ENCODE data around the gene MED27. TPM values are rescaled to one million over a fixed set of nuclear protein-coding genes. Genes with fewer than 3 reads are reported as not detected.

The MED27 gene
- polyA plus RNA-seq, 1 experiment, result 36.9 TPM

GRCh38 chr9:131886826-131887225, 192.8 kb downstream of the MED27 start:
- ChIA-PET POLR2A (no interaction called here), CTCF (interaction anchor here (1.2 kb wide), 1 partner anchor 17 kb away, joined by 4 read pairs; no protein-coding TSS in a partner anchor)
- TF ChIP-seq CTCF (IDR thresholded peaks at IDR 0.05; ENCODE audit: insufficient read depth, low read depth, low read length), result no peak
- 0 out of 2 replicates have a peak, but pooled peaks cover 1% of the 10 kb centered on the region for H3K36me3 ChIP-seq (ENCODE audit: control insufficient read depth, insufficient read depth, low read length)
- no peak for DNase-seq (ENCODE audit: low read depth)
- no peak overlapping the region for H3K4me3 ChIP-seq (ENCODE audit: low read depth, low read length)
- no peaks in the 10 kb centered on the region for H3K27me3 ChIP-seq (ENCODE audit: control insufficient read depth, insufficient read depth, low read length)

GRCh38 chr9:131885144-131885609, 194.5 kb downstream of the MED27 start:
- POLR2A ChIA-PET, result no interaction called here

GRCh38 chr9:131884222-131884621, 195.4 kb downstream of the MED27 start:
- ChIA-PET POLR2A (no interaction called here), CTCF (no interaction called here)
- 0 out of 2 replicates have a peak, but pooled peaks cover 1% of the 10 kb centered on the region for H3K36me3 ChIP-seq (ENCODE audit: control insufficient read depth, insufficient read depth, low read length)

More at GRCh38 chr9:131885144-131885609, 194.5 kb downstream of the MED27 start:
- no peak for TF ChIP-seq CTCF (IDR thresholded peaks at IDR 0.05; ENCODE audit: insufficient read depth, low read depth, low read length)
- Histone ChIP-seq H3K36me3 (ENCODE audit: control insufficient read depth, insufficient read depth, low read length) (0 out of 2 replicates have a peak, but pooled peaks cover 1% of the 10 kb centered on the region), H3K27me3 (ENCODE audit: control insufficient read depth, insufficient read depth, low read length) (no peaks in the 10 kb centered on the region), H3K4me3 (ENCODE audit: low read depth, low read length) (no peak overlapping the region)
- no peak for DNase-seq (ENCODE audit: low read depth)
- CTCF ChIA-PET, result interaction anchor here (0.9 to 1.0 kb wide), 2 partner anchors 10 to 19 kb away, joined by 3 read pairs; no protein-coding TSS in a partner anchor

GRCh38 chr9:131880833-131881583, 198.7 kb downstream of the MED27 start:
- CTCF ChIA-PET, result interaction anchor here (0.9 kb wide), 1 partner anchor 13 kb away, joined by 3 read pairs; no protein-coding TSS in a partner anchor
- TF ChIP-seq CTCF (IDR thresholded peaks at IDR 0.05; ENCODE audit: insufficient read depth, low read depth, low read length), result no peak
- no peak for DNase-seq (ENCODE audit: low read depth)
- POLR2A ChIA-PET, result interaction anchor here (0.6 kb wide), 1 partner anchor 77 kb away, joined by 5 read pairs; no protein-coding TSS in a partner anchor
- H3K36me3 ChIP-seq (ENCODE audit: control insufficient read depth, insufficient read depth, low read length), result 0 out of 2 replicates have a peak, but pooled peaks cover 1% of the 10 kb centered on the region
- no peak overlapping the region for H3K4me3 ChIP-seq (ENCODE audit: low read depth, low read length)
- H3K27me3 ChIP-seq (ENCODE audit: control insufficient read depth, insufficient read depth, low read length), result no peaks in the 10 kb centered on the region

More at GRCh38 chr9:131884222-131884621, 195.4 kb downstream of the MED27 start:
- no peak overlapping the region for H3K4me3 ChIP-seq (ENCODE audit: low read depth, low read length)
- H3K27me3 ChIP-seq (ENCODE audit: control insufficient read depth, insufficient read depth, low read length), result no peaks in the 10 kb centered on the region
- TF ChIP-seq CTCF (IDR thresholded peaks at IDR 0.05; ENCODE audit: insufficient read depth, low read depth, low read length), result no peak
- DNase-seq (ENCODE audit: low read depth), result no peak

- no peak for DNase-seq (ENCODE audit: low read depth)
- ChIA-PET POLR2A (no interaction called here), CTCF (interaction anchor here (0.6 kb wide), 1 partner anchor 30 kb away, joined by 3 read pairs; no protein-coding TSS in a partner anchor)
- no peak for TF ChIP-seq CTCF (IDR thresholded peaks at IDR 0.05; ENCODE audit: insufficient read depth, low read depth, low read length)
- H3K4me3 ChIP-seq (ENCODE audit: low read depth, low read length), result no peak overlapping the region
- 0 out of 2 replicates have a peak, but pooled peaks cover 1% of the 10 kb centered on the region for H3K36me3 ChIP-seq (ENCODE audit: control insufficient read depth, insufficient read depth, low read length)
- no peaks in the 10 kb centered on the region for H3K27me3 ChIP-seq (ENCODE audit: control insufficient read depth, insufficient read depth, low read length)
Measured at GRCh38 chr9:131879911-131880290, 199.8 kb downstream of the MED27 start.
